GM12878 (cell line): ENCODE results near the gene STAT4. TPM values are rescaled to one million over a fixed set of nuclear protein-coding genes. Genes with fewer than 3 reads are reported as not detected.

Experiments used
- ATAC-seq: fragments of 200-7000 bp; cut with Tn5 transposase; 3 replicates; pipeline ENCODE4 v1.9.1; 2020; ENCODE audit warnings: mild to moderate bottlenecking, moderate library complexity
- BruUV-seq: library from RNA; stranded (reverse); fragments of 400-500 nt; replicated peaks from 2 replicates; lab custom pipeline; 2021; lab: Mats Ljungman, UMichigan
- CTCF ChIA-PET: fragments of 300-600 bp; sonication (Branson Sonifier 250); formaldehyde crosslinking; extraction: SDS; loops from one replicate; lab custom pipeline; 2021; ENCODE audit warnings: inconsistent platforms; lab: Yijun Ruan, JAX
- POLR2A ChIA-PET: fragments of 350-600 bp; formaldehyde crosslinking; extraction: SDS; loops from one replicate; lab custom pipeline; 2021; ENCODE audit warnings: inconsistent platforms; lab: Charles Lee
- RAD21 ChIA-PET: fragments of 300-600 bp; sonication (Branson Sonifier 250); formaldehyde crosslinking; loops from one replicate; lab custom pipeline; 2023; ENCODE audit warnings: antibody characterized with exemption; ENCODE audit not compliant: unreplicated experiment; lab: Charles Lee
- SMC1A ChIA-PET: fragments of 300-600 bp; sonication (Branson Sonifier 250); formaldehyde crosslinking; loops from one replicate; lab custom pipeline; 2023; ENCODE audit not compliant: unreplicated experiment, uncharacterized antibody; lab: Charles Lee
- DNase-seq: peaks from one replicate; pipeline ENCODE4 v3.0.0-alpha.2; 2011; ENCODE audit warnings: low read depth, low spot score
- FAIRE-seq: peaks from 3 replicates; lab custom pipeline; 2011; peaks lifted over from hg19 to GRCh38; lab: Jason Lieb, UNC
- H2AFZ ChIP-seq: 2 replicates; pipeline ENCODE4 v1.6.0; 2011; ENCODE audit warnings: low read depth, low read length, control low read depth; ENCODE audit not compliant: control insufficient read depth
- H3K27ac ChIP-seq: 2 replicates; pipeline ENCODE4 v1.5.1; 2011; ENCODE audit warnings: control low read depth; ENCODE audit not compliant: control insufficient read depth, insufficient read depth
- H3K27me3 ChIP-seq, 2 experiments: replicated peaks in 1 of 2; 2 replicates each; pipeline versions ENCODE4 v1.6.0 to v1.6.1; 2011; ENCODE audit warnings: low read length in 1 of 2; ENCODE audit not compliant: control insufficient read depth in 2 of 2, insufficient read depth in 2 of 2
- H3K36me3 ChIP-seq, 2 experiments: 2 replicates each; pipeline ENCODE4 v1.5.1; 2011; ENCODE audit warnings: low read length in 1 of 2; ENCODE audit not compliant: control insufficient read depth in 2 of 2, insufficient read depth in 2 of 2
- H3K4me1 ChIP-seq: 2 replicates; pipeline ENCODE4 v1.6.1; 2011; ENCODE audit warnings: mild to moderate bottlenecking, low read length, moderate library complexity, mixed read lengths; ENCODE audit not compliant: control insufficient read depth, insufficient read depth
- H3K4me2 ChIP-seq: 2 replicates; pipeline ENCODE4 v1.6.0; 2011; ENCODE audit warnings: control low read depth; ENCODE audit not compliant: control insufficient read depth, insufficient read depth
- H3K4me3 ChIP-seq: fragments of 200-600 bp; sonication (generic); 2 replicates; pipeline ENCODE4 v1.5.1; 2016
- H3K79me2 ChIP-seq: 2 replicates; pipeline ENCODE4 v1.6.0; 2011; ENCODE audit warnings: low read length; ENCODE audit not compliant: control insufficient read depth, insufficient read depth
- H3K9ac ChIP-seq: 2 replicates; pipeline ENCODE4 v1.8.0; 2011; ENCODE audit warnings: low read length, control low read depth, mixed read lengths; ENCODE audit not compliant: control insufficient read depth, insufficient read depth
- H3K9me3 ChIP-seq: replicated peaks from 3 replicates; pipeline ENCODE4 v1.5.1; 2011; ENCODE audit warnings: mild to moderate bottlenecking, low read length; ENCODE audit not compliant: control insufficient read depth, insufficient read depth
- H4K20me1 ChIP-seq: 2 replicates; pipeline ENCODE4 v1.6.0; 2011; ENCODE audit not compliant: control insufficient read depth, insufficient read depth
- CEBPZ ChIP-seq: fragments of 150-350 bp; IDR thresholded peaks from 2 replicates; pipeline ENCODE4 v1.6.1; 2016; ENCODE audit warnings: low read depth, low read length
- POLR2AphosphoS2 ChIP-seq: IDR thresholded peaks from 2 replicates; pipeline ENCODE4 v1.6.1; 2011; ENCODE audit warnings: low read depth, mild to moderate bottlenecking, low read length, improper control_type of control experiment, moderate library complexity
- SREBF1 ChIP-seq: IDR thresholded peaks from 2 replicates; pipeline ENCODE4 v1.6.1; 2012; ENCODE audit warnings: mild to moderate bottlenecking, low read length
- STAT3 ChIP-seq: IDR thresholded peaks from 2 replicates; pipeline ENCODE4 v1.6.1; 2011; ENCODE audit warnings: low read depth, low read length, improper control_type of control experiment
- ZBED1 ChIP-seq: IDR thresholded peaks from 2 replicates; pipeline ENCODE4 v1.6.1; 2016; ENCODE audit warnings: borderline replicate concordance
- ZBTB33 ChIP-seq: fragments of 450-650 bp; IDR thresholded peaks from 2 replicates; pipeline ENCODE4 v1.6.1; 2017; ENCODE audit warnings: mild to moderate bottlenecking
- WGBS: methylation state at CpG from one replicate; pipeline ENCODE4 v1.1.6; 2016; ENCODE audit warnings: low lambda C conversion rate; ENCODE audit not compliant: insufficient replicate concordance, insufficient coverage; ENCODE audit errors: missing lambda C conversion rate; 5-methylcytosine and 5-hydroxymethylcytosine counted together
- in situ Hi-C: fragments of 300-500 bp; cut with MboI; formaldehyde crosslinking; loops from 9 replicates; pipeline ENCODE4 v1.14.3; 2018; ENCODE audit warnings: mixed read lengths
- intact Hi-C: fragments of 100-400 bp; cut with micrococcal nuclease; formaldehyde crosslinking; loops from one replicate; pipeline ENCODE4 v1.14.2; 2022; ENCODE audit not compliant: unreplicated experiment
- polyA plus RNA-seq, 11 experiments: library from polyadenylated mRNA; depleted of rRNA in 4 of 11; unstranded in 6 of 11; stranded (reverse) in 5 of 11; fragments of >200 nt; fragmentation: Nextera tagmentation in 4 of 11; fragmentation: Illumina TruSeq in 1 of 11; extraction: Ambion mirVana in 4 of 11; extraction: Trizol in 1 of 11; gene quantifications; 1 replicate in 1 of 11; 2 replicates in 10 of 11; pipeline versions ENCODE4 v1.2.1 to v1.2.3, GENCODE V29; 2011 to 2016; ENCODE audit warnings: inconsistent platforms in 2 of 11, missing spikeins in 2 of 11, low read depth in 1 of 11
- total RNA-seq, 4 experiments: library from RNA; depleted of rRNA in 3 of 4; stranded (reverse); fragments of >200 nt in 3 of 4; fragmentation: Illumina TruSeq in 1 of 4; extraction: Trizol in 1 of 4; gene quantifications; 2 replicates each; pipeline versions ENCODE4 v1.2.1 to v1.2.3, GENCODE V29; 2013 to 2021

The STAT4 gene
- total and polyA plus RNA-seq, 10 of the 15 experiments (the other 5 are each of a cell fraction or from before 2014, with no cell fraction given), result 3.1 to 9.3 (median 7.1) TPM

- 95% methylated on average over 1 of the region's 1 CpG for WGBS
- ChIA-PET RAD21 (interaction anchor here (2.9 kb wide), 1 partner anchor 136 kb away, joined by 18 read pairs; no protein-coding TSS in a partner anchor), CTCF (no interaction called here), POLR2A (interaction anchor here (1.5 kb wide), 1 partner anchor 128 kb away, joined by 3 read pairs; no protein-coding TSS in a partner anchor), SMC1A (no interaction called here)
- no TSS peak for BruUV-seq
- peak overlapping the region; percentile 100 for H3K27ac ChIP-seq
- ATAC-seq (no peak), DNase-seq (no peak), FAIRE-seq (no peak)
- no peaks in the 10 kb centered on the region for H4K20me1 ChIP-seq
- in situ Hi-C loops, result no loop called here
- TF ChIP-seq POLR2AphosphoS2, result no peak
- no peak for TF ChIP-seq ZBTB33
- TF ChIP-seq ZBED1, result no peak
- no peak for TF ChIP-seq STAT3
- H3K9ac ChIP-seq, result no peak overlapping the region
- peaks cover 41% of the 10 kb centered on the region for H3K79me2 ChIP-seq
- no peaks in the 10 kb centered on the region for H3K36me3 ChIP-seq
- no peaks in the 10 kb centered on the region for H3K27me3 ChIP-seq
- H3K4me3 ChIP-seq, result no peak overlapping the region
- peak overlapping the region; percentile 70; the same call in 1 of the 2 replicates for H2AFZ ChIP-seq
- H3K4me2 ChIP-seq, result peak overlapping the region; percentile 19
- intact Hi-C loops, result no loop called here
- no peaks in the 10 kb centered on the region; the same call in 2 of the 3 replicates for H3K9me3 ChIP-seq
- H3K4me1 ChIP-seq, result peaks cover 52% of the 10 kb centered on the region
These were observed 132.7 kb downstream of the STAT4 start for GRCh38 chr2:191018048-191018447.

GRCh38 chr2:191015831-191016230, 135.0 kb downstream of the STAT4 start:
- SMC1A ChIA-PET, result interaction anchor here (0.8 kb wide), 1 partner anchor 14 kb away, joined by 3 read pairs; no protein-coding TSS in a partner anchor
- BruUV-seq, result no TSS peak
- POLR2A ChIA-PET, result interaction anchor here (0.9 to 1.1 kb wide), 2 partner anchors 13 to 661 kb away, joined by 3 read pairs; no protein-coding TSS in a partner anchor
- TF ChIP-seq POLR2AphosphoS2 (no peak), SREBF1 (no peak), ZBTB33 (peak; percentile 94), CEBPZ (no peak)

More at GRCh38 chr2:191015831-191016230, 135.0 kb downstream of the STAT4 start:
- peaks cover 0 to 10% of the 10 kb centered on the region in 2 experiments; a peak in 2 of 4 replicates for H3K36me3 ChIP-seq
- DNase-seq, result no peak
- no peak overlapping the region for H3K4me3 ChIP-seq
- peaks cover 48% of the 10 kb centered on the region for H3K79me2 ChIP-seq
- no peak overlapping the region for H2AFZ ChIP-seq
- H3K27ac ChIP-seq, result peak overlapping the region; percentile 89
- H3K4me2 ChIP-seq, result no peak overlapping the region
- CTCF ChIA-PET, result interaction anchor here (0.8 kb wide), 1 partner anchor 36 kb away, joined by 4 read pairs; no protein-coding TSS in a partner anchor
- H3K27me3 ChIP-seq, result no peaks in the 10 kb centered on the region
- intact Hi-C loops (loop anchor here (2.0 kb wide), 1 partner anchor 659 kb away; no protein-coding TSS in a partner anchor), in situ Hi-C loops (no loop called here)
- no peak for ATAC-seq
- no peak overlapping the region for H3K9ac ChIP-seq
- H4K20me1 ChIP-seq, result peaks cover 3% of the 10 kb centered on the region
- FAIRE-seq, result no peak
- RAD21 ChIA-PET, result interaction anchor here (1.7 kb wide), 1 partner anchor 14 kb away, joined by 4 read pairs; no protein-coding TSS in a partner anchor
- 72% methylated on average over 8 of the region's 8 CpGs for whole genome bisulfite sequencing
- H3K4me1 ChIP-seq, result peaks cover 37% of the 10 kb centered on the region
- no peaks in the 10 kb centered on the region; the same call in 2 of the 3 replicates for H3K9me3 ChIP-seq
